ENCODE measurements around the gene SLC35A4.

SLC35A4 gene

GRCh38 chr5:140548791-140549190 is 15.8 kb upstream of the SLC35A4 start:
- peak overlapping the region; percentile 42; the same call in 1 of the 2 replicates for H3K27ac ChIP-seq (ENCODE audit: low read depth, low read length)

GRCh38 chr5:140549237-140550144 is 15.1 kb upstream of the SLC35A4 start:
- peaks cover 28% of the 10 kb centered on the region for H3K79me2 ChIP-seq (ENCODE audit: control insufficient read depth, low read length)
- H3K4me1 ChIP-seq (ENCODE audit: control insufficient read depth, low read length) = peaks cover 46% of the 10 kb centered on the region
- H3K36me3 ChIP-seq (ENCODE audit: control insufficient read depth, low read length) = peaks cover 67% of the 10 kb centered on the region
- H3K4me2 ChIP-seq (ENCODE audit: low read length) = no peak overlapping the region
- H3F3A ChIP-seq (ENCODE audit: control insufficient read depth, insufficient read depth) = peaks cover 7% of the 10 kb centered on the region
- H4K20me1 ChIP-seq (ENCODE audit: control insufficient read depth, insufficient read depth, low read depth, low read length) = no peaks in the 10 kb centered on the region
- no peak for TF ChIP-seq CTCF (IDR thresholded peaks at IDR 0.05; ENCODE audit: low read depth, low read length, poor library complexity, severe bottlenecking)
- no peaks in the 10 kb centered on the region for H3K27me3 ChIP-seq (ENCODE audit: control insufficient read depth, low read length)
- no peak overlapping the region for H3K27ac ChIP-seq (ENCODE audit: low read depth, low read length)
- no peaks in the 10 kb centered on the region for H3K9me3 ChIP-seq (ENCODE audit: control insufficient read depth, insufficient read depth, low read length)
- no peak overlapping the region for H3K4me3 ChIP-seq (ENCODE audit: low read length)
- H3K9me2 ChIP-seq (replicated peaks; ENCODE audit: control insufficient read depth, low read length) = no peaks in the 10 kb centered on the region

More at GRCh38 chr5:140548791-140549190, 15.8 kb upstream of the SLC35A4 start:
- peaks cover 63% of the 10 kb centered on the region for H3K36me3 ChIP-seq (ENCODE audit: control insufficient read depth, low read length)
- H3K27me3 ChIP-seq (ENCODE audit: control insufficient read depth, low read length) = no peaks in the 10 kb centered on the region
- H3K4me2 ChIP-seq (ENCODE audit: low read length) = peak overlapping the region; percentile 97; the same call in 1 of the 2 replicates
- H3K9me2 ChIP-seq (replicated peaks; ENCODE audit: control insufficient read depth, low read length) = no peaks in the 10 kb centered on the region
- H4K20me1 ChIP-seq (ENCODE audit: control insufficient read depth, insufficient read depth, low read depth, low read length) = no peaks in the 10 kb centered on the region
- H3K79me2 ChIP-seq (ENCODE audit: control insufficient read depth, low read length) = peaks cover 21% of the 10 kb centered on the region
- H3K9me3 ChIP-seq (ENCODE audit: control insufficient read depth, insufficient read depth, low read length) = no peaks in the 10 kb centered on the region
- TF ChIP-seq EZH2phosphoT487 (IDR thresholded peaks at IDR 0.05; ENCODE audit: borderline replicate concordance, low read length) (no peak), CTCF (IDR thresholded peaks at IDR 0.05; ENCODE audit: low read depth, low read length, poor library complexity, severe bottlenecking) (no peak)
- H3K4me1 ChIP-seq (ENCODE audit: control insufficient read depth, low read length) = peaks cover 39% of the 10 kb centered on the region
- peak overlapping the region; percentile 80 for H3K4me3 ChIP-seq (ENCODE audit: low read length)
- peaks cover 7% of the 10 kb centered on the region for H3F3A ChIP-seq (ENCODE audit: control insufficient read depth, insufficient read depth)

- no peak overlapping the region for H3K4me2 ChIP-seq (ENCODE audit: low read length)
- H3K79me2 ChIP-seq (ENCODE audit: control insufficient read depth, low read length) = peaks cover 37% of the 10 kb centered on the region
- H3K4me1 ChIP-seq (ENCODE audit: control insufficient read depth, low read length) = peaks cover 51% of the 10 kb centered on the region
- H3K27ac ChIP-seq (ENCODE audit: low read depth, low read length) = no peak overlapping the region
- no peak for TF ChIP-seq EZH2phosphoT487 (IDR thresholded peaks at IDR 0.05; ENCODE audit: borderline replicate concordance, low read length)
- no peak for TF ChIP-seq CTCF (IDR thresholded peaks at IDR 0.05; ENCODE audit: low read depth, low read length, poor library complexity, severe bottlenecking)
- no peak overlapping the region for H3K4me3 ChIP-seq (ENCODE audit: low read length)
- peaks cover 7% of the 10 kb centered on the region for H3F3A ChIP-seq (ENCODE audit: control insufficient read depth, insufficient read depth)
- peaks cover 69% of the 10 kb centered on the region for H3K36me3 ChIP-seq (ENCODE audit: control insufficient read depth, low read length)
- no peaks in the 10 kb centered on the region for H3K9me3 ChIP-seq (ENCODE audit: control insufficient read depth, insufficient read depth, low read length)
- H4K20me1 ChIP-seq (ENCODE audit: control insufficient read depth, insufficient read depth, low read depth, low read length) = no peaks in the 10 kb centered on the region
- H3K27me3 ChIP-seq (ENCODE audit: control insufficient read depth, low read length) = no peaks in the 10 kb centered on the region
- no peaks in the 10 kb centered on the region for H3K9me2 ChIP-seq (replicated peaks; ENCODE audit: control insufficient read depth, low read length)
Measured at GRCh38 chr5:140550147-140551079, 14.2 kb upstream of the SLC35A4 start.
